Choroid plexus epithelial cell (primary cell): Measurements from ENCODE around the gene SPAM1.
"Not testable (repeated sequence)": the region's sequence is repeated elsewhere in the genome, so short reads cannot be mapped to it uniquely, and the experiment has no call there.

Source experiments
- DNase-seq: peaks from one replicate; pipeline ENCODE4 v3.0.0-alpha.2; 2010; ENCODE audit warnings: low read depth
- H3K4me3 ChIP-seq: 2 replicates; pipeline ENCODE4 v1.5.1; 2011; ENCODE audit warnings: low read depth, mild to moderate bottlenecking, control low read depth, low read length, moderate library complexity
- CTCF ChIP-seq: conservative IDR thresholded peaks from 2 replicates; pipeline ENCODE4 v1.5.1; 2011; ENCODE audit warnings: low read depth, mild to moderate bottlenecking, control low read depth, inconsistent platforms, low read length, moderate library complexity

The SPAM1 gene

DNA sequence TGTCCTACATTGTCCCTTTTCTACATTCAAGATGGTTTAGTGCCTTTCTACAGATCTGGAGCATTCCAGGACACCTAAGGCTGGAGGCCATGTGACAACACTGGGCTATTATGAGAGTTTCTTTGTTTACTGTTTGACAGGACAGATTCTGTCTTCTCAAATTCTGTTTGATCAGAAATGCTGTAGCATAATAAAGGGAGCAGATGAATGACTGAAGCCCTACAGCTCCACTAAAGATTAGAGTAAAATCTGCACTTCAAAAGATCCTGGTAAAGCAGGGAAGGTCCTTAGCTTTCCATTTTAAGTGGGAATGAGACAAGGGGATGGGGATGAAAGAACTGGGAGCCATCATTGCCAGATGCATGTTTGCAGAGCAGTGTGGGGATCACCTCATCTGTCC is 69.4 kb downstream of the SPAM1 start:
- no peak for DNase-seq
- no peak overlapping the region for H3K4me3 ChIP-seq
- TF ChIP-seq CTCF, result no peak

- no peak overlapping the region for H3K4me3 ChIP-seq
- TF ChIP-seq CTCF, result no peak
- DNase-seq, result no peak
Measured at GRCh38 chr7:123995617-123996326, 70.7 kb downstream of the SPAM1 start.

GRCh38 chr7:123996327-123996625 is 71.2 kb downstream of the SPAM1 start:
- TF ChIP-seq CTCF, result no peak
- no peak for DNase-seq
- no peak overlapping the region for H3K4me3 ChIP-seq

DNA sequence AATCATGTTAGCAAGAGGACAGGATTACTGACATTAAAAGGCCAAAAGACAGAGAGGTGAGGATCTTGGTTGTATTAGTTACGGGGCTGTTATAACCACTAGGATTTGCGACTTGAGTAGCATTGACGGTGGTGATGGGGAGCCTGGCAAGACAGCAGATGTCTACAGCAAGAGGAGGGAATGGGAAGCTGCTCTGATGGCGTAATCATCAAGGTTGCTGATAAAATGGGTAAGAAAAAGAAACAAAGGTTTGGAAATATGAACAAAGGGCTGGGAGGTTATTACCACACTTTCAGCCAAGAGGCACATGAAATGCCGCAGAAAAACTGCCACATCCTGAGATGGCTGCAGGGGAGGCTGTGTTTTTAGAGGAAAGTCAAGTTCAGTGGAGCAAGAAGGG is 73.9 kb downstream of the SPAM1 start:
- no peak for TF ChIP-seq CTCF
- no peak overlapping the region for H3K4me3 ChIP-seq
- no peak for DNase-seq

DNA sequence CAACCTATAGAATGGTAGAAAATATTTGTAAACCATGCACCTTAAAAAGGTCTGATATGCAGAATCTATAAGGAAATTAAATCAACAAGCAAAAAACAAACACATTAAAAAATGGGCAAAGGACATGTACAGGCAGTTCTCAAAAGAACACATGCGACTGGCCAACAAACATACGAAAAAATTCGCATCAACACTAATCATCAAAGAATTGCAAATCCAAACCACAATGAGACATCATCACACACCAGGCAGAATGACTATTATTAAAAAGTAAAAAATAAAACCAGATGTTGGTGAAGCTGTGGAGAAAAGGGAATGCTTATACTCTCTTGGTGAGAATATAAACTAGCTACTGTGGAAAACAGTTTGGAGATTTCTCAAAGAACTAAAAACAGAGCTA is 74.7 kb downstream of the SPAM1 start:
- no peak overlapping the region for H3K4me3 ChIP-seq
- DNase-seq, result no peak
- no peak for TF ChIP-seq CTCF

GRCh38 chr7:124008296-124008695 is 83.3 kb downstream of the SPAM1 start:
- not testable (repeated sequence) for DNase-seq, H3K4me3 ChIP-seq

GRCh38 chr7:124009321-124009720 is 84.3 kb downstream of the SPAM1 start:
- no peak for DNase-seq
- no peak for TF ChIP-seq CTCF
- no peak overlapping the region for H3K4me3 ChIP-seq
